B cell (primary cell): Measurements from ENCODE around the gene IER5L. TPM values are rescaled to one million over a fixed set of nuclear protein-coding genes. Genes with fewer than 3 reads are reported as not detected.

ENCODE experiments used
- ATAC-seq: fragments of 200-7000 bp; cut with Tn5 transposase; one replicate; pipeline ENCODE4 v1.10.0; 2021; ENCODE audit warnings: low read depth, mild to moderate bottlenecking, moderate number of reproducible peaks, moderate library complexity
- CTCF ChIA-PET: fragments of 350-600 bp; sonication (Branson Sonifier 250); formaldehyde crosslinking; loops from one replicate; lab custom pipeline; 2021; ENCODE audit warnings: antibody characterized with exemption, inconsistent platforms; lab: Charles Lee
- POLR2A ChIA-PET: fragments of 350-600 bp; sonication (Branson Sonifier 250); formaldehyde crosslinking; loops from one replicate; lab custom pipeline; 2021; ENCODE audit warnings: antibody characterized with exemption; lab: Charles Lee
- DNase-seq: peaks from one replicate; pipeline ENCODE4 v3.0.0; 2013
- H2AFZ ChIP-seq: 2 replicates; pipeline ENCODE4 v1.6.1; 2012; ENCODE audit warnings: mild to moderate bottlenecking, low read depth, low read length; ENCODE audit not compliant: insufficient read depth, poor library complexity, severe bottlenecking
- H3K27ac ChIP-seq, 2 donors: 1 replicate in 1 of 2; 2 replicates in 1 of 2; pipeline ENCODE4 v1.5.1; 2012 to 2013; ENCODE audit warnings: low read length in 2 of 2, mild to moderate bottlenecking in 2 of 2, moderate library complexity in 1 of 2
- H3K27me3 ChIP-seq, 4 experiments: fragments of 200-600 bp in 1 of 4; sonication (generic) in 1 of 4; replicated peaks in 1 of 4; 1 replicate in 2 of 4; 2 replicates in 2 of 4; pipeline versions ENCODE4 v1.6.1 to v1.7.0; 2013 to 2016; ENCODE audit warnings: low read length in 3 of 4, mild to moderate bottlenecking in 2 of 4, mixed read lengths in 1 of 4, moderate library complexity in 1 of 4; ENCODE audit not compliant: insufficient read depth in 4 of 4, control insufficient read depth in 3 of 4; ENCODE audit errors: control extremely low read depth in 1 of 4
- H3K36me3 ChIP-seq, 2 experiments: replicated peaks in 1 of 2; 1 replicate in 1 of 2; 2 replicates in 1 of 2; pipeline versions ENCODE4 v1.6.1 to v1.7.1; 2013; ENCODE audit warnings: low read length in 1 of 2; ENCODE audit not compliant: insufficient read depth in 2 of 2, control insufficient read depth in 1 of 2; ENCODE audit errors: control extremely low read depth in 1 of 2, extremely low read depth in 1 of 2
- H3K4me1 ChIP-seq, 2 donors: fragments of 200-600 bp in 1 of 2; sonication (generic) in 1 of 2; 1 replicate in 1 of 2; 2 replicates in 1 of 2; pipeline versions ENCODE4 v1.5.1 to v1.6.1; 2013 to 2017; ENCODE audit warnings: low read length in 2 of 2; ENCODE audit not compliant: control insufficient read depth in 2 of 2, insufficient read depth in 2 of 2
- H3K4me2 ChIP-seq: replicated peaks from 2 replicates; pipeline ENCODE3; 2012; ENCODE audit warnings: mild to moderate bottlenecking, low read depth, low read length; ENCODE audit not compliant: poor library complexity, severe bottlenecking
- H3K4me3 ChIP-seq, 5 experiments: fragments of 200-600 bp in 1 of 5; sonication (generic) in 1 of 5; 1 replicate in 3 of 5; 2 replicates in 2 of 5; pipeline versions ENCODE4 v1.5.1 to v1.7.0; 2011 to 2016; ENCODE audit warnings: low read length in 4 of 5, mild to moderate bottlenecking in 4 of 5, low read depth in 2 of 5, control low read depth in 1 of 5, moderate library complexity in 1 of 5; ENCODE audit not compliant: insufficient read depth in 1 of 5; ENCODE audit errors: control extremely low read depth in 1 of 5, extremely low read depth in 1 of 5
- H3K79me2 ChIP-seq: fragments of 200-600 bp; sonication (generic); one replicate; pipeline ENCODE4 v1.6.0; 2016; ENCODE audit warnings: low read length; ENCODE audit not compliant: control insufficient read depth, insufficient read depth
- H3K9ac ChIP-seq: fragments of 200-600 bp; sonication (generic); 2 replicates; pipeline ENCODE4 v1.6.1; 2017; ENCODE audit warnings: mild to moderate bottlenecking, low read length, moderate library complexity
- H3K9me3 ChIP-seq, 3 donors: one replicate each; pipeline versions ENCODE4 v1.6.1 to v1.7.1; 2013; ENCODE audit warnings: low read length in 2 of 3; ENCODE audit not compliant: control insufficient read depth in 2 of 3, insufficient read depth in 1 of 3; ENCODE audit errors: control extremely low read depth in 1 of 3
- H4K20me1 ChIP-seq: 2 replicates; pipeline ENCODE4 v1.6.0; 2012; ENCODE audit warnings: mild to moderate bottlenecking, low read length; ENCODE audit not compliant: insufficient read depth, control insufficient read depth, poor library complexity, severe bottlenecking
- H3K27ac Mint-ChIP-seq: one replicate; pipeline ENCODE4 v1.8.0; 2021; ENCODE audit warnings: mixed read lengths
- H3K27me3 Mint-ChIP-seq: one replicate; pipeline ENCODE4 v1.8.0; 2021; ENCODE audit warnings: mixed read lengths
- H3K4me1 Mint-ChIP-seq: one replicate; pipeline ENCODE4 v1.8.0; 2021; ENCODE audit warnings: mixed read lengths
- H3K4me3 Mint-ChIP-seq: one replicate; pipeline ENCODE4 v1.8.0; 2021; ENCODE audit warnings: mixed read lengths
- H3K9me3 Mint-ChIP-seq: one replicate; pipeline ENCODE4 v1.8.0; 2022; ENCODE audit warnings: mixed read lengths; ENCODE audit not compliant: insufficient read depth
- EZH2 ChIP-seq: IDR thresholded peaks from 2 replicates; pipeline ENCODE4 v1.6.1; 2012; ENCODE audit warnings: borderline replicate concordance, low read depth, mild to moderate bottlenecking, moderate library complexity, low read length; ENCODE audit not compliant: insufficient read depth, poor library complexity, severe bottlenecking
- WGBS: methylation state at CpG from one replicate; pipeline ENCODE4 v1.1.5; 2013; ENCODE audit warnings: missing lambda C conversion rate; ENCODE audit not compliant: insufficient coverage; 5-methylcytosine and 5-hydroxymethylcytosine counted together
- intact Hi-C: fragments of 100-400 bp; cut with micrococcal nuclease; formaldehyde crosslinking; loops from one replicate; pipeline ENCODE4 v1.10.0; 2022
- polyA plus RNA-seq: library from polyadenylated mRNA; depleted of rRNA; stranded (reverse); fragments of >200 nt; gene quantifications from 2 replicates; pipeline ENCODE4 v1.2.3, GENCODE V29; 2012
- total RNA-seq, 2 donors: library from RNA; stranded (reverse); fragments of 120-200 nt in 1 of 2; gene quantifications; 1 replicate in 1 of 2; 2 replicates in 1 of 2; pipeline versions ENCODE4 v1.2.3 to v1.2.4, GENCODE V29; 2013 to 2022
- TF ChIP-seq, protein P1 (sequence below): fragments of 200-600 bp; IDR thresholded peaks from one replicate; pipeline ENCODE4 v1.8.0; 2022; ENCODE audit warnings: antibody characterized with exemption, mild to moderate bottlenecking

The IER5L gene
- total and polyA plus RNA-seq, 2 donors (not counting 1 experiment from before 2014, with no cell fraction given), result 1.5 to 12.9 TPM

DNA sequence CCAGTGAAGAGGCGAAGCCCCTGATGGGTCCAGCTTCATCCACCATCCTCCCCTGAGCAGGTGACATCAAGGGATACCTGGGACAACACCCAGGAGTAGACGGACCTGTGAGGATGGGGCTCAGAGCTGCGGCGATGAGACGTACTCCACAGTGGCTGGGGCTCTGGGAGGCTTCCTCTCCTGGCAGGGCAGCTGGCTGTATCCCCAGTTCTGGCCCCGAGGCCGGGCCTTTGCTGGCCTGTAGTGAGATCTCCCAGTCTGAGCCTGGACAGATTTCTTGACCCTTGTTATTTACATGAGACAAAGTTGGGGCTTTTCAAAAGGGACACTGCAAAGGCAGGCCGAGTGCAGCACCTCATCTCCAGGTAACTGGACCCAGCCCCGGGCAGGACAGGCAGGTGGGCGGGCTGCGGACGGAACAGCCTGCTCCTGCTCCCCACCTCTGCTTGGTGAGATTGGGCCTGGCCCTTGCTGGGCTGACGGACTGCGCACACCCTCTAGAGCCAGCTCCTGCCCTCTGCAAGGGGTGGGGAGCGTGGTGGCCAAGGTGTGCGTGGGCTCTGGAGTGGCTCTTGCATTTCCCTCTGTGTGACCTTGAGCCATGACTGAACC lies 23.1 kb downstream of the IER5L start:
- DNase-seq (no peak), ATAC-seq (no peak)
- Histone ChIP-seq H2AFZ (no peak overlapping the region), H3K27ac (no peak overlapping the region), H3K4me3 (no peak overlapping the region), H3K27me3 (no peaks in the 10 kb centered on the region), H3K4me2 (no peak overlapping the region), H3K9ac (no peak overlapping the region), H3K4me1 (no peaks in the 10 kb centered on the region), H3K79me2 (no peaks in the 10 kb centered on the region), H3K9me3 (no peaks in the 10 kb centered on the region), H3K36me3 (no peaks in the 10 kb centered on the region), H4K20me1 (no peaks in the 10 kb centered on the region)
- Mint-ChIP-seq H3K27ac (no peak overlapping the region), H3K4me1 (no peaks in the 10 kb centered on the region), H3K27me3 (no peaks in the 10 kb centered on the region), H3K9me3 (no peaks in the 10 kb centered on the region), H3K4me3 (no peak overlapping the region)
- WGBS, result 98% methylated on average over 16 of the region's 16 CpGs
- intact Hi-C loops, result no loop called here
- CTCF ChIA-PET, result interaction anchor here (4.1 kb wide), 1 partner anchor 12 kb away, joined by 24 read pairs; no protein-coding TSS in a partner anchor
- TF ChIP-seq EZH2, result no peak
- TF ChIP-seq, protein P1, sequence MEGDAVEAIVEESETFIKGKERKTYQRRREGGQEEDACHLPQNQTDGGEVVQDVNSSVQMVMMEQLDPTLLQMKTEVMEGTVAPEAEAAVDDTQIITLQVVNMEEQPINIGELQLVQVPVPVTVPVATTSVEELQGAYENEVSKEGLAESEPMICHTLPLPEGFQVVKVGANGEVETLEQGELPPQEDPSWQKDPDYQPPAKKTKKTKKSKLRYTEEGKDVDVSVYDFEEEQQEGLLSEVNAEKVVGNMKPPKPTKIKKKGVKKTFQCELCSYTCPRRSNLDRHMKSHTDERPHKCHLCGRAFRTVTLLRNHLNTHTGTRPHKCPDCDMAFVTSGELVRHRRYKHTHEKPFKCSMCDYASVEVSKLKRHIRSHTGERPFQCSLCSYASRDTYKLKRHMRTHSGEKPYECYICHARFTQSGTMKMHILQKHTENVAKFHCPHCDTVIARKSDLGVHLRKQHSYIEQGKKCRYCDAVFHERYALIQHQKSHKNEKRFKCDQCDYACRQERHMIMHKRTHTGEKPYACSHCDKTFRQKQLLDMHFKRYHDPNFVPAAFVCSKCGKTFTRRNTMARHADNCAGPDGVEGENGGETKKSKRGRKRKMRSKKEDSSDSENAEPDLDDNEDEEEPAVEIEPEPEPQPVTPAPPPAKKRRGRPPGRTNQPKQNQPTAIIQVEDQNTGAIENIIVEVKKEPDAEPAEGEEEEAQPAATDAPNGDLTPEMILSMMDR, result no peak
- POLR2A ChIA-PET, result no interaction called here

DNA sequence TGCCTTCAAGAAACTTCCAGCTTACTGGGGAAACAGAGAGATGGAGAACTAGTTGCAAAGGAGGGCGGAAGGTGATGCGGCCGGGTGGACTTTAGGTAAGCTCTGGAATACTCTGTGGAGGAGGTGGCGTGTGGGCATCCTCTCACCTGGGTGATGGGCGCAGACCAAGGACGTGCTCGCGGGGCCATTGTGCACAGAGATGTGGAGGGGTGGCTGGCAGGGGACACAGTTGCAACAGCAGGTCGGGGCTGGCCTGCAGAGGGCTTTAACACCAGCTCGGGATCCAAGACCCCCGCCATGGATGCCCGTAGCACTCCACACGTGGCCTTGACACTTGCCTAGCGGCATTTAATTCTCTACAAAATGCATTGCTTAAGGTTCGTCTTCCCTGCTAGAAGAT lies 26.6 kb downstream of the IER5L start:
- H3K27ac ChIP-seq, result no peak overlapping the region
- H3K27ac Mint-ChIP-seq, result no peak overlapping the region
- peaks cover 12 to 17% of the 10 kb centered on the region in 2 donors for H3K4me1 ChIP-seq
- H3K4me2 ChIP-seq, result no peak overlapping the region
- H3K27me3 Mint-ChIP-seq, result no peaks in the 10 kb centered on the region
- H3K79me2 ChIP-seq, result no peaks in the 10 kb centered on the region
- H2AFZ ChIP-seq, result no peak overlapping the region
- CTCF ChIA-PET, result interaction anchor here (2.2 to 4.9 kb wide), 3 partner anchors 8 to 21 kb away, joined by 5 to 25 read pairs (median 24); no protein-coding TSS in a partner anchor
- POLR2A ChIA-PET, result no interaction called here
- no peaks in the 10 kb centered on the region for H4K20me1 ChIP-seq
- no peaks in the 10 kb centered on the region for H3K9me3 ChIP-seq
- intact Hi-C loops, result no loop called here
- H3K36me3 ChIP-seq, result peaks cover 0 to 6% of the 10 kb centered on the region in 2 experiments
- TF ChIP-seq EZH2, result no peak
- TF ChIP-seq, protein P1, result no peak
- no peak overlapping the region for H3K9ac ChIP-seq
- ATAC-seq (no peak), DNase-seq (no peak)
- H3K4me3 Mint-ChIP-seq, result no peak overlapping the region
- 98% methylated on average over 15 of the region's 15 CpGs for WGBS
- H3K27me3 ChIP-seq, result no peaks in the 10 kb centered on the region
- no peaks in the 10 kb centered on the region for H3K9me3 Mint-ChIP-seq
- H3K4me3 ChIP-seq, result no peak overlapping the region
- H3K4me1 Mint-ChIP-seq, result peaks cover 13% of the 10 kb centered on the region
